Hair follicular keratinocyte (primary cell): ENCODE results near the gene DAND5. TPM values are rescaled to one million over a fixed set of nuclear protein-coding genes. Genes with fewer than 3 reads are reported as not detected.

Experiments used
- total RNA-seq: library from RNA; depleted of rRNA; stranded (reverse); fragments of >200 nt; gene quantifications from 2 replicates; pipeline ENCODE4 v1.2.3, GENCODE V29; 2015

The DAND5 gene
- total RNA-seq: not detected in 2 replicates

GRCh38 chr19:12969292-12969988, at the start of gene DAND5:
Gene DAND5, plus strand, starts transcription at chr19:12969576. Its CDS starts 85 bp downstream, at chr19:12969661.

GRCh38 chr19:12933287-12934072, 35.9 kb upstream of the DAND5 start, which contains the start of gene FARSA:
Gene FARSA, minus strand, starts transcription at chr19:12933711. Its CDS starts 15 bp downstream, at chr19:12933696.

GRCh38 chr19:12937927-12938778, 31.2 kb upstream of the DAND5 start, which contains the start of gene CALR:
Gene CALR, plus strand, starts transcription at chr19:12938609. Its CDS starts 71 bp downstream, at chr19:12938680.

GRCh38 chr19:12945479-12946091, 23.8 kb upstream of the DAND5 start, which contains the start of gene RAD23A:
Gene RAD23A, plus strand, starts transcription at chr19:12945862. Its CDS starts 87 bp downstream, at chr19:12945949.

GRCh38 chr19:12956446-12957388, 12.7 kb upstream of the DAND5 start, which contains the start of gene GADD45GIP1:
Gene GADD45GIP1, minus strand, starts transcription at chr19:12957223. Its CDS starts 11 bp downstream, at chr19:12957212.

GRCh38 chr19:12994701-12995595, 25.6 kb downstream of the DAND5 start, which contains the start of gene NFIX:
Gene NFIX, plus strand, starts transcription at chr19:12995475. Its CDS starts 363 bp downstream, at chr19:12995838.

Other genes with a start within 250 kb of the DAND5 start
- gene TNPO2, start 245.6 kb upstream of the DAND5 start, total RNA-seq: 20.5 and 26.8 TPM in 2 replicates
- gene TRIR, start 234.9 kb upstream of the DAND5 start, total RNA-seq: 272 and 389 TPM in 2 replicates
- 79.1 and 99.4 TPM in 2 replicates for gene GET3, start 232.1 kb upstream of the DAND5 start, total RNA-seq
- 0.39 TPM in 1 of 2 replicates, not detected in the other for gene BEST2, start 217.8 kb upstream of the DAND5 start, total RNA-seq
- 30.8 and 32.7 TPM in 2 replicates for gene HOOK2, start 194.0 kb upstream of the DAND5 start, total RNA-seq
- gene JUNB, start 178.1 kb upstream of the DAND5 start, total RNA-seq: 369 and 618 TPM in 2 replicates
- 260 and 355 TPM in 2 replicates for gene PRDX2, start 167.8 kb upstream of the DAND5 start, total RNA-seq
- gene THSD8, start 167.5 kb upstream of the DAND5 start, total RNA-seq: not detected in 2 replicates
- gene RNASEH2A, start 163.0 kb upstream of the DAND5 start, total RNA-seq: 26.7 and 51.0 TPM in 2 replicates
- not detected in 2 replicates for gene RTBDN, start 135.0 kb upstream of the DAND5 start, total RNA-seq
- 0.08 and 0.78 TPM in 2 replicates for gene MAST1, start 131.1 kb upstream of the DAND5 start, total RNA-seq
- 35.8 and 48.5 TPM in 2 replicates for gene DNASE2, start 88.1 kb upstream of the DAND5 start, total RNA-seq
- not detected in 2 replicates for gene KLF1, start 82.4 kb upstream of the DAND5 start, total RNA-seq
- 30.6 and 39.4 TPM in 2 replicates for gene GCDH, start 78.4 kb upstream of the DAND5 start, total RNA-seq
- gene SYCE2, start 50.3 kb upstream of the DAND5 start, total RNA-seq: 0.08 and 0.23 TPM in 2 replicates
- gene FARSA, start 35.9 kb upstream of the DAND5 start, total RNA-seq: 66.7 and 87.1 TPM in 2 replicates
- gene CALR, start 31.0 kb upstream of the DAND5 start, total RNA-seq: 1,822 and 2,213 TPM in 2 replicates
- 117 and 122 TPM in 2 replicates for gene RAD23A, start 23.7 kb upstream of the DAND5 start, total RNA-seq
- gene GADD45GIP1, start 12.4 kb upstream of the DAND5 start, total RNA-seq: 65.8 and 102 TPM in 2 replicates
- gene NFIX, start 25.9 kb downstream of the DAND5 start, total RNA-seq: 16.7 and 18.9 TPM in 2 replicates
- gene LYL1, start 133.3 kb downstream of the DAND5 start, total RNA-seq: 0.53 and 2.7 TPM in 2 replicates
- gene TRMT1, start 147.2 kb downstream of the DAND5 start, total RNA-seq: 35.5 and 40.1 TPM in 2 replicates
- gene NACC1, start 148.7 kb downstream of the DAND5 start, total RNA-seq: 57.6 and 71.9 TPM in 2 replicates
- 93.3 and 98.0 TPM in 2 replicates for gene STX10, start 180.8 kb downstream of the DAND5 start, total RNA-seq
- 123 and 158 TPM in 2 replicates for gene IER2, start 180.8 kb downstream of the DAND5 start, total RNA-seq